ENCODE measurements around the gene SLC22A31. TPM values are rescaled to one million over a fixed set of nuclear protein-coding genes. Genes with fewer than 3 reads are reported as not detected.
A peak's percentile ranks its signal among the peaks of the same experiment; 100 is the strongest.
"Not testable (repeated sequence)": the region's sequence is repeated elsewhere in the genome, so short reads cannot be mapped to it uniquely, and the experiment has no call there.

SLC22A31 gene
- polyA plus RNA-seq, 1 experiment = 0.25 TPM

DNA sequence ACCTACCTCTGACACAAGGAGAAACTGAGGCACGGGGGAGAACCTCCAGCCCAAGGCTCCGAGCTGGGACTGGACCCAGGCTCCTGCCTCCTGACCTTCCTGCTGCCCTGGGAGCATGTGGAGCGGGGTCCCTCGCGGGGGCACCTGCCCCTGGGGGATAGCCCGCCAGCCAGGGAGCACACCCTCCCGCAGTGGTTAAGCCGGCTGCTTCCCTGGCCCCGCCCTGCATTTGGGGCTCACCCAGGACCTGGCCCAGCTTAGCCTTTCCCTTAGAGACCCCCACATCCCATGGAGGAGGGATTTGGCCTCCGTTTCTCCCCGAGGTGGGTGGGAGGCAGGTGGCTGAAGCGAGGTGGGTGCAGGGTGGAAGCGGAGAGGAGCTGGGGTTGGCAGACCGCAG lies 30.6 kb downstream of the SLC22A31 start:
- ChIA-PET CTCF (no interaction called here), POLR2A (no interaction called here)
- TF ChIP-seq, protein P1, sequence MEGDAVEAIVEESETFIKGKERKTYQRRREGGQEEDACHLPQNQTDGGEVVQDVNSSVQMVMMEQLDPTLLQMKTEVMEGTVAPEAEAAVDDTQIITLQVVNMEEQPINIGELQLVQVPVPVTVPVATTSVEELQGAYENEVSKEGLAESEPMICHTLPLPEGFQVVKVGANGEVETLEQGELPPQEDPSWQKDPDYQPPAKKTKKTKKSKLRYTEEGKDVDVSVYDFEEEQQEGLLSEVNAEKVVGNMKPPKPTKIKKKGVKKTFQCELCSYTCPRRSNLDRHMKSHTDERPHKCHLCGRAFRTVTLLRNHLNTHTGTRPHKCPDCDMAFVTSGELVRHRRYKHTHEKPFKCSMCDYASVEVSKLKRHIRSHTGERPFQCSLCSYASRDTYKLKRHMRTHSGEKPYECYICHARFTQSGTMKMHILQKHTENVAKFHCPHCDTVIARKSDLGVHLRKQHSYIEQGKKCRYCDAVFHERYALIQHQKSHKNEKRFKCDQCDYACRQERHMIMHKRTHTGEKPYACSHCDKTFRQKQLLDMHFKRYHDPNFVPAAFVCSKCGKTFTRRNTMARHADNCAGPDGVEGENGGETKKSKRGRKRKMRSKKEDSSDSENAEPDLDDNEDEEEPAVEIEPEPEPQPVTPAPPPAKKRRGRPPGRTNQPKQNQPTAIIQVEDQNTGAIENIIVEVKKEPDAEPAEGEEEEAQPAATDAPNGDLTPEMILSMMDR (IDR thresholded peaks at IDR 0.05; ENCODE audit: low read depth, low read length) = no peak

GRCh38 chr16:89168381-89169189 lies 31.8 kb downstream of the SLC22A31 start:
- peaks cover 62% of the 10 kb centered on the region for H3K27me3 ChIP-seq (ENCODE audit: control insufficient read depth, insufficient read depth, low read length)
- DNase-seq (ENCODE audit: low read depth, low spot score) = no peak
- no peaks in the 10 kb centered on the region; the same call in 1 of the 2 replicates for H3K9me3 ChIP-seq (ENCODE audit: control insufficient read depth, insufficient read depth, low read length)
- H3K27ac ChIP-seq (ENCODE audit: low read depth, low read length) = no peak overlapping the region
- POLR2A ChIA-PET = no interaction called here
- CTCF ChIA-PET = interaction anchor here (1.6 kb wide), 1 partner anchor 15 kb away, joined by 4 read pairs; no protein-coding TSS in a partner anchor
- H3K4me3 ChIP-seq (ENCODE audit: low read depth, low read length) = no peak overlapping the region
- TF ChIP-seq, protein P1 (IDR thresholded peaks at IDR 0.05; ENCODE audit: low read depth, low read length) = 0 out of 2 replicates have a peak, but pooled peaks have one; percentile 15

More for the DNA sequence above, 30.6 kb downstream of the SLC22A31 start:
- Histone ChIP-seq H3K9me3 (ENCODE audit: control insufficient read depth, insufficient read depth, low read length) (peaks cover 2% of the 10 kb centered on the region; the same call in 1 of the 2 replicates), H3K27me3 (ENCODE audit: control insufficient read depth, insufficient read depth, low read length) (peaks cover 70% of the 10 kb centered on the region), H3K27ac (ENCODE audit: low read depth, low read length) (no peak overlapping the region), H3K4me3 (ENCODE audit: low read depth, low read length) (no peak overlapping the region)
- DNase-seq (ENCODE audit: low read depth, low spot score) = no peak

- Histone ChIP-seq H3K27me3 (ENCODE audit: control insufficient read depth, insufficient read depth, low read length) (peaks cover 55% of the 10 kb centered on the region), H3K4me3 (ENCODE audit: low read depth, low read length) (no peak overlapping the region), H3K9me3 (ENCODE audit: control insufficient read depth, insufficient read depth, low read length) (no peaks in the 10 kb centered on the region; the same call in 1 of the 2 replicates), H3K27ac (ENCODE audit: low read depth, low read length) (no peak overlapping the region)
- TF ChIP-seq, protein P1 (IDR thresholded peaks at IDR 0.05; ENCODE audit: low read depth, low read length) = peak; percentile 87
- ChIA-PET CTCF (interaction anchor here (0.6 to 1.9 kb wide), 20 partner anchors 10 to 460 kb away, joined by 3 to 13 read pairs (median 5); partner anchors contain the start of genes APRT and PIEZO1), POLR2A (interaction anchor here (1.0 kb wide), 1 partner anchor 50 kb away, joined by 6 read pairs; the partner anchor contains the start of gene ZNF778)
- peak; percentile 34 for DNase-seq (ENCODE audit: low read depth, low spot score)
Observed at GRCh38 chr16:89167425-89167941, 32.9 kb downstream of the SLC22A31 start.

- no peak for DNase-seq (ENCODE audit: low read depth, low spot score)
- TF ChIP-seq, protein P1 (IDR thresholded peaks at IDR 0.05; ENCODE audit: low read depth, low read length) = no peak
- H3K27ac ChIP-seq (ENCODE audit: low read depth, low read length) = no peak overlapping the region
- H3K4me3 ChIP-seq (ENCODE audit: low read depth, low read length) = no peak overlapping the region
- POLR2A ChIA-PET = interaction anchor here (0.5 to 1.0 kb wide), 2 partner anchors 38 to 51 kb away, joined by 6 read pairs; partner anchors contain the start of gene ZNF778
- CTCF ChIA-PET = interaction anchor here (0.7 to 1.9 kb wide), 17 partner anchors 10 to 460 kb away, joined by 3 to 13 read pairs (median 5); partner anchors contain the start of genes APRT and PIEZO1
- peaks cover under 1% of the 10 kb centered on the region; the same call in 1 of the 2 replicates for H3K9me3 ChIP-seq (ENCODE audit: control insufficient read depth, insufficient read depth, low read length)
- H3K27me3 ChIP-seq (ENCODE audit: control insufficient read depth, insufficient read depth, low read length) = peaks cover 52% of the 10 kb centered on the region
Observed at GRCh38 chr16:89166696-89167424, 33.5 kb downstream of the SLC22A31 start.

GRCh38 chr16:89165681-89165979 lies 34.7 kb downstream of the SLC22A31 start:
- H3K4me3 ChIP-seq (ENCODE audit: low read depth, low read length); DNase-seq (ENCODE audit: low read depth, low spot score); POLR2A ChIA-PET; H3K27ac ChIP-seq (ENCODE audit: low read depth, low read length): not testable (repeated sequence)
- CTCF ChIA-PET = interaction anchor here (1.4 kb wide), 1 partner anchor 428 kb away, joined by 5 read pairs; no protein-coding TSS in a partner anchor
- Histone ChIP-seq H3K27me3 (ENCODE audit: control insufficient read depth, insufficient read depth, low read length) (peaks cover 42% of the 10 kb centered on the region), H3K9me3 (ENCODE audit: control insufficient read depth, insufficient read depth, low read length) (peaks cover 13% of the 10 kb centered on the region; the same call in 1 of the 2 replicates)

Data from AG04450 (cell line).